ENCODE measurements around the gene NOL6. TPM values are rescaled to one million over a fixed set of nuclear protein-coding genes. Genes with fewer than 3 reads are reported as not detected.

The NOL6 gene
- total and polyA plus RNA-seq, 8 donors, result 10.7 to 43.6 (median 19.3) TPM

DNA sequence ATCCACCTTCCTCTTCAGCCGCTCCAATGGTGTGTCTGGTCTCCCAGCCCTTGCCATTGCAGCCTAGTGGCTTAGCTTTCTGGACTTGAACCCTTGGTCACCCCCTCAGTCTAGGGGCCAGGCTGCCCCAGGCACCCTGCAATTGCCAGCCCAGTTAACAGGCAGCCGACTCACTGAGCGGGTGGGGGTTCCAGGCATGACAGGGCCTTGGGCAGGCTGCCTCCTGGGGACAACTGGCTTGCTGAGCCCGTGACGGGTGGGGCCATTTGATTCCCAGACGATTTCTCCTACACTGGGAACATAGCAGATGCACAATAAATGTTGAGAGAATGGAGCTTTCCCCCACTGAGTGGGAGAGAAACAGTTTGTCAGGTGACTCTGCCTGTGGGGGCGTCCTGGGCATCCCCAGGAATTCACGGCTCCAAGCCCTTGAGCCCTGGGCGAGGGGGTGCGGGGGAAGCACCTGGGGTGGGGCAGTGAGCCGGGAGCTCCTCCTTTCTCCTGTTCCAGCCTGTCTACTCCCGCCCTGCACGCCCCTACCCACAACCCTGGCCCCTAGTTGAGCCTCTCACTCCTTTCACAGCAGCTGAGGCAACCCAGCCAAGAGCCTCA is 58.7 kb downstream of the NOL6 start:
- H3K27ac ChIP-seq, result peak overlapping the region; percentile 39 to 77 (median 55)
- intact Hi-C loops (cut with DNase I; ENCODE audit: low total_unique reads), result no loop called here
- H3K36me3 ChIP-seq, result no peaks in the 10 kb centered on the region
- H3K27me3 ChIP-seq, result no peaks in the 10 kb centered on the region
- DNase-seq, result no peak
- no peaks in the 10 kb centered on the region for H3K9me3 ChIP-seq
- TF ChIP-seq, protein P1, sequence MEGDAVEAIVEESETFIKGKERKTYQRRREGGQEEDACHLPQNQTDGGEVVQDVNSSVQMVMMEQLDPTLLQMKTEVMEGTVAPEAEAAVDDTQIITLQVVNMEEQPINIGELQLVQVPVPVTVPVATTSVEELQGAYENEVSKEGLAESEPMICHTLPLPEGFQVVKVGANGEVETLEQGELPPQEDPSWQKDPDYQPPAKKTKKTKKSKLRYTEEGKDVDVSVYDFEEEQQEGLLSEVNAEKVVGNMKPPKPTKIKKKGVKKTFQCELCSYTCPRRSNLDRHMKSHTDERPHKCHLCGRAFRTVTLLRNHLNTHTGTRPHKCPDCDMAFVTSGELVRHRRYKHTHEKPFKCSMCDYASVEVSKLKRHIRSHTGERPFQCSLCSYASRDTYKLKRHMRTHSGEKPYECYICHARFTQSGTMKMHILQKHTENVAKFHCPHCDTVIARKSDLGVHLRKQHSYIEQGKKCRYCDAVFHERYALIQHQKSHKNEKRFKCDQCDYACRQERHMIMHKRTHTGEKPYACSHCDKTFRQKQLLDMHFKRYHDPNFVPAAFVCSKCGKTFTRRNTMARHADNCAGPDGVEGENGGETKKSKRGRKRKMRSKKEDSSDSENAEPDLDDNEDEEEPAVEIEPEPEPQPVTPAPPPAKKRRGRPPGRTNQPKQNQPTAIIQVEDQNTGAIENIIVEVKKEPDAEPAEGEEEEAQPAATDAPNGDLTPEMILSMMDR (IDR thresholded peaks at IDR 0.05), result no peak
- TF ChIP-seq POLR2AphosphoS5 (IDR thresholded peaks at IDR 0.05) (no peak), POLR2A (IDR thresholded peaks at IDR 0.05) (no peak), EP300 (IDR thresholded peaks at IDR 0.05) (no peak)
- no peak overlapping the region for H3K4me3 ChIP-seq
- 50 to 58% (median 52%) methylated on average over 13 of the region's 13 CpGs for WGBS, 5 donors
- H3K4me1 ChIP-seq, result peaks cover 20 to 41% (median 34%) of the 10 kb centered on the region in 4 donors

DNA sequence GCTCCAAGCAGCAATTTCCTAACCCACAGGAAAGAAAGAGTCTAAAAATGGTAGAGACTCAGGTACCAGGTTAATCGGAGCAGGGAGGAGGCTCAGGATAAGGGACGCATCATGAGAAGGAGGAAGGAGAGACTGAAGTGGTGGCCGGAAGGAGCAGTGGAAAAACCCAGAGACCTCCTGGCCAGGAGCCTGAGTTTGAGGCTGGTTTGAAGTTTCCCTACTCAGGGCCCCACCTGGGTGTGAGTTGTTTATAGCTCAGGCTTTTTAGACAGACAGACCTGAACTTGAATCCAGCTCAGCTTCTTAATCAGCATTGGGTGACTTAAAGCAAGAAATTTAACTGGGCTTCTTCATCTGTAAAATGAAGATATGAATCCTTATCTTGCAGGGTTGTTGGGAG is 59.5 kb downstream of the NOL6 start:
- peaks cover 20 to 41% (median 34%) of the 10 kb centered on the region in 4 donors for H3K4me1 ChIP-seq
- 17 to 27% (median 27%) methylated on average over 3 of the region's 3 CpGs for WGBS, 5 donors
- peak overlapping the region in 4 of 5 donors; percentile 49 to 77 (median 56) for H3K27ac ChIP-seq

More for the DNA sequence above, 59.5 kb downstream of the NOL6 start:
- peak; percentile 47 to 61 for DNase-seq
- H3K27me3 ChIP-seq, result no peaks in the 10 kb centered on the region
- no peaks in the 10 kb centered on the region for H3K9me3 ChIP-seq
- TF ChIP-seq POLR2AphosphoS5 (IDR thresholded peaks at IDR 0.05) (no peak), EP300 (IDR thresholded peaks at IDR 0.05) (no peak)
- TF ChIP-seq, protein P1 (IDR thresholded peaks at IDR 0.05), result no peak
- intact Hi-C loops (cut with DNase I; ENCODE audit: low total_unique reads), result no loop called here
- H3K4me3 ChIP-seq, result no peak overlapping the region
- no peaks in the 10 kb centered on the region for H3K36me3 ChIP-seq

Small RNAs within 50 kb of the gene (small RNA-seq; reads per million reads assigned to genes)
- gene AL356218.2, result 0 reads per million in 4 donors
- gene MIR6851, result 0 reads per million in 4 donors

Other genes with a start within 250 kb of the NOL6 start
- gene SPINK4, start 233.8 kb downstream of the NOL6 start, total RNA-seq, result 10 to 100 TPM in 1 of 5 donors, not detected in 4; 29.5 TPM
- 10 to 100 TPM in 1 of 3 donors, 1 to 10 TPM in 1, not detected in 1; 2.1 to 19.1 TPM for gene SPINK4, start 233.8 kb downstream of the NOL6 start, polyA plus RNA-seq
- gene BAG1, start 209.2 kb downstream of the NOL6 start, total RNA-seq, result 100 to 1,000 TPM in 3 of 5 donors, 10 to 100 TPM in 1, 1 to 10 TPM in 1; 2.3 to 461 (median 138) TPM
- gene BAG1, start 209.2 kb downstream of the NOL6 start, polyA plus RNA-seq, result 100 to 1,000 TPM; 112 to 229 (median 125) TPM
- 100 to 1,000 TPM in 1 of 5 donors, 10 to 100 TPM in 3, 1 to 10 TPM in 1; 9.8 to 129 (median 23.5) TPM for gene CHMP5, start 208.9 kb downstream of the NOL6 start, total RNA-seq
- 100 to 1,000 TPM in 1 of 3 donors, 10 to 100 TPM in 2; 50.7 to 164 (median 77.9) TPM for gene CHMP5, start 208.9 kb downstream of the NOL6 start, polyA plus RNA-seq
- gene NFX1, start 183.4 kb downstream of the NOL6 start, total RNA-seq, result 10 to 100 TPM; 20.3 to 46.9 (median 36.4) TPM
- 10 to 100 TPM; 11.3 to 19.9 (median 13.3) TPM for gene NFX1, start 183.4 kb downstream of the NOL6 start, polyA plus RNA-seq
- 10 to 100 TPM in 1 of 5 donors, 1 to 10 TPM in 2, not detected in 2; 2.8 to 17.4 (median 3.9) TPM for gene AQP7, start 71.4 kb downstream of the NOL6 start, total RNA-seq
- gene AQP7, start 71.4 kb downstream of the NOL6 start, polyA plus RNA-seq, result 1 to 10 TPM; 1.1 to 5.3 (median 1.5) TPM
- gene AQP3, start 26.3 kb downstream of the NOL6 start, total RNA-seq, result 10 to 100 TPM in 3 of 5 donors, 1 to 10 TPM in 2; 1.7 to 60.0 (median 11.4) TPM
- 100 to 1,000 TPM in 1 of 3 donors, 10 to 100 TPM in 2; 10.8 to 319 (median 36.5) TPM for gene AQP3, start 26.3 kb downstream of the NOL6 start, polyA plus RNA-seq
- not detected for gene ANKRD18B, start 50.3 kb upstream of the NOL6 start, total RNA-seq
- 1 to 10 TPM in 1 of 3 donors, not detected in 2; 4.3 TPM for gene ANKRD18B, start 50.3 kb upstream of the NOL6 start, polyA plus RNA-seq

Measured in stomach (tissue), 9 donors.